ENCODE measurements around the gene MAVS. TPM values are rescaled to one million over a fixed set of nuclear protein-coding genes. Genes with fewer than 3 reads are reported as not detected.
A peak's percentile ranks its signal among the peaks of the same experiment; 100 is the strongest.

Gene MAVS
- total RNA-seq, 1 experiment from 2014 or later = 23.4 TPM

DNA sequence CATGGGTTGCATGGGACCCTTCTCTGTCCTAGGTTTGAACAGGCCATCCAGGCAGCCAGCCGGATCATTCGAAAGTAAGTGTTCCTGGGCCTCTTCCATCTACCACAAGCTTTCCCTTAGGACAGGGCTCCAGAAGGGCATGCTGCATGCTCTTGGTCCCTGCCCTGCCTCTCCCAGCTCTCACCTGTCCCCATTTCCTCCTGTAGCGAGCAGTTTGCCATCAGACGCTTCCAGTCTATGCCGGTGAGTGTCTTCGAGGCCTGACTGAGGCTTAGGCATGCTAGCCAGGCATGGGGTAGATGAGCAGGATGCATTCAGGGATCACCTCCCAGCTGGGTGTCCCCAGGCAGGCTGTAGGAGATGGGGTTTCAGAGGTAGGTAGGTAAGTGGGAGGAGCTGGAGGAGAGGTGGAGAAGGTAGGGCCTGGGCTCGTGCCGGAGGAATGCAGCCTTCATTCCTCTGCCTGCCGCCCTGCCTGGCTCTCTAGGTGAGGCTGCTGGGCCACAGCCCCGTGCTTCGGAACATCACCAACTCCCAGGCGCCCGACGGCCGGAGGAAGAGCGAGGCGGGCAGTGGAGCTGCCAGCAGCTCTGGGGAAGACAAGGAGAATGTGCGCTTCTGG is 46.3 kb upstream of the MAVS start:
- no peaks in the 10 kb centered on the region for H3K9me3 Mint-ChIP-seq
- H3K27ac Mint-ChIP-seq = peak overlapping the region; percentile 95
- H3K4me3 Mint-ChIP-seq = peak overlapping the region; percentile 34
- ChIA-PET CTCF (interaction anchor here (0.6 to 3.9 kb wide), 13 partner anchors 11 to 272 kb away, joined by 3 to 79 read pairs (median 5); partner anchors contain the start of genes ADISSP, AP5S1, CENPB and SPEF1), POLR2A (interaction anchor here (0.8 to 2.1 kb wide), 5 partner anchors 13 to 67 kb away, joined by 3 to 8 read pairs (median 4); partner anchors contain the start of gene AP5S1)
- DNase-seq (ENCODE audit: low spot score) (peak; percentile 69), ATAC-seq (peak; percentile 57)
- peaks cover 41% of the 10 kb centered on the region for H3K36me3 Mint-ChIP-seq
- H3K27me3 Mint-ChIP-seq (ENCODE audit: low read depth) = peaks cover 4% of the 10 kb centered on the region; the same call in 1 of the 2 replicates
- TF ChIP-seq FOXP1 (CRISPR knock-in tag; IDR thresholded peaks at IDR 0.05; ENCODE audit: borderline replicate concordance) (peak; percentile 33; the same call in 1 of the 2 replicates), TEAD1 (CRISPR knock-in tag; IDR thresholded peaks at IDR 0.05) (peak; percentile 46; the same call in 1 of the 2 replicates), ZNF138 (CRISPR knock-in tag; conservative IDR thresholded peaks at IDR 0.05) (no peak)
- TF ChIP-seq, protein P1, sequence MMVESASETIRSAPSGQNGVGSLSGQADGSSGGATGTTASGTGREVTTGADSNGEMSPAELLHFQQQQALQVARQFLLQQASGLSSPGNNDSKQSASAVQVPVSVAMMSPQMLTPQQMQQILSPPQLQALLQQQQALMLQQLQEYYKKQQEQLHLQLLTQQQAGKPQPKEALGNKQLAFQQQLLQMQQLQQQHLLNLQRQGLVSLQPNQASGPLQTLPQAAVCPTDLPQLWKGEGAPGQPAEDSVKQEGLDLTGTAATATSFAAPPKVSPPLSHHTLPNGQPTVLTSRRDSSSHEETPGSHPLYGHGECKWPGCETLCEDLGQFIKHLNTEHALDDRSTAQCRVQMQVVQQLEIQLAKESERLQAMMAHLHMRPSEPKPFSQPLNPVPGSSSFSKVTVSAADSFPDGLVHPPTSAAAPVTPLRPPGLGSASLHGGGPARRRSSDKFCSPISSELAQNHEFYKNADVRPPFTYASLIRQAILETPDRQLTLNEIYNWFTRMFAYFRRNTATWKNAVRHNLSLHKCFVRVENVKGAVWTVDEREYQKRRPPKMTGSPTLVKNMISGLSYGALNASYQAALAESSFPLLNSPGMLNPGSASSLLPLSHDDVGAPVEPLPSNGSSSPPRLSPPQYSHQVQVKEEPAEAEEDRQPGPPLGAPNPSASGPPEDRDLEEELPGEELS (CRISPR knock-in tag; IDR thresholded peaks at IDR 0.05) = 0 out of 2 replicates have a peak, but pooled peaks have one; percentile 44
- peaks cover 49% of the 10 kb centered on the region for H3K4me1 Mint-ChIP-seq

DNA sequence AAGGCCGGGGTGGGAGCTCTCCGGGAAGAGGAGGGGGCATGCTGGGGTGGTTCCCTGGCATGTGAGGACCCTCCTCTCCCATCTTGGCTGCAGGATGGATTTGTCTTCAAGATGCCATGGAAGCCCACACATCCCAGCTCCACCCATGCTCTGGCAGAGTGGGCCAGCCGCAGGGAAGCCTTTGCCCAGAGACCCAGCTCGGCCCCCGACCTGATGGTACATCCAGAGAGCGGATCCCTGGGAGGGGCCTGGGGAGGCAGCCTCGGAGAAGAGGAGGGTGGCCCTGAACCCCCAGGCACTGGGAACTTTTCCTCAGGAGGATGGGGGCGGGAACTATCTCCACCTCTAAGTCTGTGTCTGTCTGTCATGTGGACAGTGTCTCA is 45.8 kb upstream of the MAVS start:
- DNase-seq (ENCODE audit: low spot score) = no peak
- TF ChIP-seq, protein P2, sequence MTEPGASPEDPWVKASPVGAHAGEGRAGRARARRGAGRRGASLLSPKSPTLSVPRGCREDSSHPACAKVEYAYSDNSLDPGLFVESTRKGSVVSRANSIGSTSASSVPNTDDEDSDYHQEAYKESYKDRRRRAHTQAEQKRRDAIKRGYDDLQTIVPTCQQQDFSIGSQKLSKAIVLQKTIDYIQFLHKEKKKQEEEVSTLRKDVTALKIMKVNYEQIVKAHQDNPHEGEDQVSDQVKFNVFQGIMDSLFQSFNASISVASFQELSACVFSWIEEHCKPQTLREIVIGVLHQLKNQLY (CRISPR knock-in tag; IDR thresholded peaks at IDR 0.05) = no peak
- no peak for TF ChIP-seq ZNF671 (CRISPR knock-in tag; IDR thresholded peaks at IDR 0.05)
- no peak for ATAC-seq
- ChIA-PET POLR2A (interaction anchor here (0.8 to 2.1 kb wide), 3 partner anchors 18 to 67 kb away, joined by 4 to 8 read pairs (median 7); partner anchors contain the start of gene AP5S1), CTCF (interaction anchor here (0.6 to 3.9 kb wide), 10 partner anchors 10 to 271 kb away, joined by 3 to 79 read pairs (median 5); partner anchors contain the start of genes AP5S1, CENPB and SPEF1)
- no peak overlapping the region for H3K4me3 Mint-ChIP-seq
- H3K4me1 Mint-ChIP-seq = peaks cover 46% of the 10 kb centered on the region
- H3K9me3 Mint-ChIP-seq = no peaks in the 10 kb centered on the region
- no peaks in the 10 kb centered on the region for H3K27me3 Mint-ChIP-seq (ENCODE audit: low read depth)
- peaks cover 46% of the 10 kb centered on the region for H3K36me3 Mint-ChIP-seq
- H3K27ac Mint-ChIP-seq = no peak overlapping the region; the same call in 1 of the 2 replicates

DNA sequence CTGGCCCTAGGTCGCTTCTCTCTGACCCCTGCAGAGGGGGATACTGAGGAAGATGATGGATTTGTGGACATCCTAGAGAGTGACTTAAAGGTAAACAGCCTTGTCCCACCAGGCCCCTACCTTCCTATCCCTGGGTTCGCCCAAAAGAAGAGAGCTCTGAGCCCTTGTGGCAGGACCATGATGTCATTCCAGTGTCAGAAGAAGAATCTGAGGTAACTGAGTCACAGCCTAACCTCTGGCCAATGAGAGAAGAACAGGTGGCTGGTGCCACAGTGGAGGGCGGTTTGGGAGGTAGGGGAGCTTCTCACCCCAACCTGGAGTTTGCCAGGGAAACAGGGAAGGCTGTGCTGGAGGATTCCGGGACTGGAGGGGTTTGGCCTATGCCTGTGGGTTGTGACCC is 45.3 kb upstream of the MAVS start:
- Mint-ChIP-seq H3K27ac (no peak overlapping the region), H3K9me3 (no peaks in the 10 kb centered on the region), H3K4me3 (no peak overlapping the region), H3K4me1 (peaks cover 49% of the 10 kb centered on the region), H3K27me3 (ENCODE audit: low read depth) (no peaks in the 10 kb centered on the region), H3K36me3 (peaks cover 49% of the 10 kb centered on the region)
- ChIA-PET CTCF (interaction anchor here (0.6 to 3.9 kb wide), 5 partner anchors 9 to 53 kb away, joined by 4 to 79 read pairs (median 6); partner anchors contain the start of genes AP5S1 and CENPB), POLR2A (interaction anchor here (1.3 kb wide), 1 partner anchor 66 kb away, joined by 7 read pairs; no protein-coding TSS in a partner anchor)
- DNase-seq (ENCODE audit: low spot score) (no peak), ATAC-seq (no peak)
- TF ChIP-seq, protein P3, sequence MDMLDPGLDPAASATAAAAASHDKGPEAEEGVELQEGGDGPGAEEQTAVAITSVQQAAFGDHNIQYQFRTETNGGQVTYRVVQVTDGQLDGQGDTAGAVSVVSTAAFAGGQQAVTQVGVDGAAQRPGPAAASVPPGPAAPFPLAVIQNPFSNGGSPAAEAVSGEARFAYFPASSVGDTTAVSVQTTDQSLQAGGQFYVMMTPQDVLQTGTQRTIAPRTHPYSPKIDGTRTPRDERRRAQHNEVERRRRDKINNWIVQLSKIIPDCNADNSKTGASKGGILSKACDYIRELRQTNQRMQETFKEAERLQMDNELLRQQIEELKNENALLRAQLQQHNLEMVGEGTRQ (CRISPR knock-in tag; IDR thresholded peaks at IDR 0.05) = no peak
- TF ChIP-seq HMGA2 (CRISPR knock-in tag; IDR thresholded peaks at IDR 0.05) (no peak), ZNF138 (CRISPR knock-in tag; conservative IDR thresholded peaks at IDR 0.05) (no peak), RORB (CRISPR knock-in tag; IDR thresholded peaks at IDR 0.05) (no peak), MYBL2 (CRISPR knock-in tag; IDR thresholded peaks at IDR 0.05) (no peak), ZNF263 (CRISPR knock-in tag; IDR thresholded peaks at IDR 0.05; ENCODE audit: low read depth) (no peak), SP1 (CRISPR knock-in tag; conservative IDR thresholded peaks at IDR 0.05) (no peak), SMAD3 (CRISPR knock-in tag; IDR thresholded peaks at IDR 0.05; ENCODE audit: borderline replicate concordance) (no peak), SMAD4 (CRISPR knock-in tag; IDR thresholded peaks at IDR 0.05) (no peak)
- TF ChIP-seq, protein P4, sequence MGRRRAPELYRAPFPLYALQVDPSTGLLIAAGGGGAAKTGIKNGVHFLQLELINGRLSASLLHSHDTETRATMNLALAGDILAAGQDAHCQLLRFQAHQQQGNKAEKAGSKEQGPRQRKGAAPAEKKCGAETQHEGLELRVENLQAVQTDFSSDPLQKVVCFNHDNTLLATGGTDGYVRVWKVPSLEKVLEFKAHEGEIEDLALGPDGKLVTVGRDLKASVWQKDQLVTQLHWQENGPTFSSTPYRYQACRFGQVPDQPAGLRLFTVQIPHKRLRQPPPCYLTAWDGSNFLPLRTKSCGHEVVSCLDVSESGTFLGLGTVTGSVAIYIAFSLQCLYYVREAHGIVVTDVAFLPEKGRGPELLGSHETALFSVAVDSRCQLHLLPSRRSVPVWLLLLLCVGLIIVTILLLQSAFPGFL (CRISPR knock-in tag; IDR thresholded peaks at IDR 0.05; ENCODE audit: borderline replicate concordance) = no peak
- TF ChIP-seq, protein P1 (CRISPR knock-in tag; IDR thresholded peaks at IDR 0.05) = no peak
- TF ChIP-seq, protein P5, sequence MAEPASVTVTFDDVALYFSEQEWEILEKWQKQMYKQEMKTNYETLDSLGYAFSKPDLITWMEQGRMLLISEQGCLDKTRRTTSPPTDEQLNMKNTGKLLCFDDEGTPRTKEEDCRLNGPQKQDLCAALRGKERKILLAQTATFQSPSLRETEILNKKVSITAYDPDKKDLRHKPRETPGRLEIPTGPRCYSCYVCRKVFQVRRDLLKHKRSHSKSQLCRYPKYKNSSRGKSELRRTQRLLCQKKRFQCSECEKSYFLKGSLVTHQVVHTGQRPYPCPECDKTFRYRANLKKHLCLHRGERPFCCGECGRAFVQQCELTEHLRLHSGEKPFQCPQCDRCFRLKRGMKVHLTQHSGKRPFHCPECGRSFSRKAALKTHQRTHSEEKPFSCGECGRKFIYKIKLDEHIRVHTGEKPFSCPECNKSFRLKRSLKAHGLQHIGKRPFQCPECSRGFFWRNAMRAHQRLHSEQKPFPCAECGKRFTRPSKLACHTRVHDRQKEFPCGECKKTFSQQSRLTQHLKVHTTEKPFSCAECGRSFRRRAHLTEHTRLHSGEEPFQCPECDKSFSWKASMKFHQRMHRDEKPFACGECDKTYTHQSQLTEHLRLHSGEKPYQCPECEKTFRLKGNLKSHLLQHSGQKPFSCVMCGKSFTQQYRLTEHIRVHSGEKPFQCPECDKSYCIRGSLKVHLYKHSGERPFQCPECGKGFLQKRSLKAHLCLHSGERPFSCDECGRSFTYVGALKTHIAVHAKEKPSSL (CRISPR knock-in tag; conservative IDR thresholded peaks at IDR 0.05) = no peak
- TF ChIP-seq, protein P2 (CRISPR knock-in tag; IDR thresholded peaks at IDR 0.05) = no peak
- TF ChIP-seq, protein P6, sequence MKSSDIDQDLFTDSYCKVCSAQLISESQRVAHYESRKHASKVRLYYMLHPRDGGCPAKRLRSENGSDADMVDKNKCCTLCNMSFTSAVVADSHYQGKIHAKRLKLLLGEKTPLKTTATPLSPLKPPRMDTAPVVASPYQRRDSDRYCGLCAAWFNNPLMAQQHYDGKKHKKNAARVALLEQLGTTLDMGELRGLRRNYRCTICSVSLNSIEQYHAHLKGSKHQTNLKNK (CRISPR knock-in tag; IDR thresholded peaks at IDR 0.05) = no peak
- TF ChIP-seq, protein P7, sequence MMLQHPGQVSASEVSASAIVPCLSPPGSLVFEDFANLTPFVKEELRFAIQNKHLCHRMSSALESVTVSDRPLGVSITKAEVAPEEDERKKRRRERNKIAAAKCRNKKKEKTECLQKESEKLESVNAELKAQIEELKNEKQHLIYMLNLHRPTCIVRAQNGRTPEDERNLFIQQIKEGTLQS (CRISPR knock-in tag; conservative IDR thresholded peaks at IDR 0.05) = no peak
